HG03354 (cell line): ENCODE results near the gene VN1R5.

ENCODE experiments used
- ATAC-seq: cut with Tn5 transposase; IDR thresholded peaks from one replicate; pipeline ENCODE4 v1.9.1; 2021; ENCODE audit warnings: mild to moderate bottlenecking; ENCODE audit not compliant: unreplicated experiment, poor library complexity, severe bottlenecking

Gene VN1R5

GRCh38 chr1:247298124-247298481 is 42.2 kb downstream of the VN1R5 start:
- no peak for ATAC-seq

- ATAC-seq, result no peak
Observed at GRCh38 chr1:247298701-247299100, 42.8 kb downstream of the VN1R5 start.

- ATAC-seq, result no peak
Observed at GRCh38 chr1:247299723-247300381, 44.0 kb downstream of the VN1R5 start.

- ATAC-seq, result no peak
Observed at GRCh38 chr1:247300491-247301175, 44.8 kb downstream of the VN1R5 start.

GRCh38 chr1:247301176-247301540 is 45.3 kb downstream of the VN1R5 start:
- no peak for ATAC-seq

GRCh38 chr1:247303216-247303615 is 47.3 kb downstream of the VN1R5 start:
- ATAC-seq, result no peak

- no peak for ATAC-seq
Observed at GRCh38 chr1:247304031-247304430, 48.2 kb downstream of the VN1R5 start.
